Measurements from ENCODE around the gene GALNT17. TPM values are rescaled to one million over a fixed set of nuclear protein-coding genes. Genes with fewer than 3 reads are reported as not detected.

GALNT17 gene
- polyA plus RNA-seq, 2 of the 4 experiments (the other 2 are of a cell fraction): not detected

- POLR2A ChIA-PET: no interaction called here
- FAIRE-seq (no peak), ATAC-seq (no peak), DNase-seq (ENCODE audit: low read depth in 1 of 2, low spot score in 1 of 2) (no peak)
- Histone ChIP-seq H3K27ac (no peak overlapping the region), H3K4me1 (no peaks in the 10 kb centered on the region), H3K4me3 (no peak overlapping the region), H3K9me3 (0 out of 3 replicates have a peak, but pooled peaks cover 3% of the 10 kb centered on the region), H3K4me2 (no peak overlapping the region)
- TF ChIP-seq ZC3H11A (IDR thresholded peaks at IDR 0.05): no peak
- no peak for TF ChIP-seq HEYL (CRISPR knock-in tag; IDR thresholded peaks at IDR 0.05)
- TF ChIP-seq POLR2AphosphoS2 (conservative IDR thresholded peaks at IDR 0.05; ENCODE audit: low read length): no peak
- TF ChIP-seq CHD4 (IDR thresholded peaks at IDR 0.05; ENCODE audit: borderline replicate concordance): no peak
- TF ChIP-seq RFX5 (IDR thresholded peaks at IDR 0.05): no peak
- TF ChIP-seq E2F6 (IDR thresholded peaks at IDR 0.05; ENCODE audit: borderline replicate concordance, low read depth): no peak
- no peak for TF ChIP-seq GATA3 (IDR thresholded peaks at IDR 0.05; ENCODE audit: borderline replicate concordance)
- 71% methylated on average over 6 of the region's 6 CpGs for WGBS (ENCODE audit: missing lambda C conversion rate)
- CTCF ChIA-PET: no interaction called here
These were observed 466.6 kb downstream of the GALNT17 start for GRCh38 chr7:71598553-71598952.

GRCh38 chr7:71601851-71602250 is 469.9 kb downstream of the GALNT17 start:
- Histone ChIP-seq H3K4me2 (no peak overlapping the region), H3K4me1 (no peaks in the 10 kb centered on the region), H3K27ac (no peak overlapping the region), H3K9me3 (0 out of 3 replicates have a peak, but pooled peaks cover 3% of the 10 kb centered on the region), H3K4me3 (no peak overlapping the region)
- WGBS (ENCODE audit: missing lambda C conversion rate): 43% methylated on average over 6 of the region's 6 CpGs
- ATAC-seq: no peak
- no peak for TF ChIP-seq CBX8 (IDR thresholded peaks at IDR 0.05)
- ChIA-PET POLR2A (no interaction called here), CTCF (interaction anchor here (1.1 kb wide), 1 partner anchor 9 kb away, joined by 3 read pairs; no protein-coding TSS in a partner anchor)
- FAIRE-seq: no peak
- DNase-seq (ENCODE audit: low read depth in 1 of 2, low spot score in 1 of 2): no peak

GRCh38 chr7:71604818-71605414 is 473.0 kb downstream of the GALNT17 start:
- H3K4me3 ChIP-seq: no peak overlapping the region
- no peak overlapping the region for H3K4me2 ChIP-seq
- WGBS (ENCODE audit: missing lambda C conversion rate): 5% methylated on average over 9 of the region's 9 CpGs
- POLR2A ChIA-PET: no interaction called here
- CTCF ChIA-PET: no interaction called here
- H3K27ac ChIP-seq: no peak overlapping the region
- no peak for TF ChIP-seq KDM5A (IDR thresholded peaks at IDR 0.05)
- no peak for TF ChIP-seq ZNF302 (CRISPR knock-in tag; IDR thresholded peaks at IDR 0.05)
- no peak for TF ChIP-seq ZC3H11A (IDR thresholded peaks at IDR 0.05)
- TF ChIP-seq ESRRA (IDR thresholded peaks at IDR 0.05; ENCODE audit: borderline replicate concordance, low read length): no peak
- TF ChIP-seq RFX5 (IDR thresholded peaks at IDR 0.05): no peak
- no peak for TF ChIP-seq TFCP2L1 (CRISPR knock-in tag; IDR thresholded peaks at IDR 0.05)
- FAIRE-seq (no peak), DNase-seq (ENCODE audit: low read depth in 1 of 2, low spot score in 1 of 2) (peak in 1 of 2 experiments; percentile 1), ATAC-seq (no peak)
- H3K9me3 ChIP-seq: 0 out of 3 replicates have a peak, but pooled peaks cover 3% of the 10 kb centered on the region
- no peaks in the 10 kb centered on the region for H3K4me1 ChIP-seq

GRCh38 chr7:71611986-71612385 is 480.0 kb downstream of the GALNT17 start:
- no peak overlapping the region for H3K4me3 ChIP-seq
- ChIA-PET POLR2A (no interaction called here), CTCF (no interaction called here)
- no peak for TF ChIP-seq MAZ (IDR thresholded peaks at IDR 0.05; ENCODE audit: borderline replicate concordance, low read depth, low read length)
- no peak for TF ChIP-seq E2F6 (IDR thresholded peaks at IDR 0.05; ENCODE audit: borderline replicate concordance, low read depth)
- no peak for TF ChIP-seq HEYL (CRISPR knock-in tag; IDR thresholded peaks at IDR 0.05)
- TF ChIP-seq GATA3 (IDR thresholded peaks at IDR 0.05; ENCODE audit: borderline replicate concordance): no peak
- no peak for TF ChIP-seq SREBF2 (IDR thresholded peaks at IDR 0.05)
- no peak for TF ChIP-seq ATOH8 (CRISPR knock-in tag; IDR thresholded peaks at IDR 0.05; ENCODE audit: low read depth)
- no peak for TF ChIP-seq HDAC2 (IDR thresholded peaks at IDR 0.05)
- TF ChIP-seq MYC (IDR thresholded peaks at IDR 0.05; ENCODE audit: borderline replicate concordance, low read length): no peak
- no peak for TF ChIP-seq CHD2 (IDR thresholded peaks at IDR 0.05; ENCODE audit: low read length, partially characterized antibody)
- TF ChIP-seq MAX (IDR thresholded peaks at IDR 0.05): no peak
- H3K4me1 ChIP-seq: no peaks in the 10 kb centered on the region
- H3K9me3 ChIP-seq: no peaks in the 10 kb centered on the region
- no peak for FAIRE-seq
- WGBS (ENCODE audit: missing lambda C conversion rate): 24% methylated on average over 2 of the region's 2 CpGs
- H3K27ac ChIP-seq: no peak overlapping the region
- no peak overlapping the region for H3K4me2 ChIP-seq
- DNase-seq (ENCODE audit: low read depth in 1 of 2, low spot score in 1 of 2): no peak
- no peak for ATAC-seq
